Superior temporal gyrus (tissue), 1 donor: ENCODE measurements around the gene GUCY2C.

Experiments used
- DNase-seq: peaks from one replicate; pipeline ENCODE4 v3.0.0-alpha.2; 2016; ENCODE audit errors: extremely low spot score

Gene GUCY2C

DNA sequence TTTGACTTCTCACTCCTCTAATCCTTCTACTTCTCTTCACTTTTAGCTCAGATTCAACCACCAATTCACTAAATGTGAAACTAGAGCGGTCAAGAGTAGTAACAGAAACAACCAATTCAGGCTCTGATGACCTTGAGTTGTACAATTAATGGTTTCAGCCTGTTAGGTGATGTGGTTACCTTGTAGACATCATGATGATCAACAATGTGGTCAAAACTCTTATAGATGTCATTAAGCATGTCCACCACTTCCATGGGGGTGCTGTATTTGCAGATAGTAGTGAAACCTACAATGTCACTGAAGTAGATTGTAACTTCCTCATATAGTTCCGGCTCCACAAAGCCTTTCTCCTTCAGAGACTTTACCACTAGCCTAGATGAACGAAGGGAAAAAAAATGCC lies 74.6 kb downstream of the GUCY2C start:
- no peak for DNase-seq

DNA sequence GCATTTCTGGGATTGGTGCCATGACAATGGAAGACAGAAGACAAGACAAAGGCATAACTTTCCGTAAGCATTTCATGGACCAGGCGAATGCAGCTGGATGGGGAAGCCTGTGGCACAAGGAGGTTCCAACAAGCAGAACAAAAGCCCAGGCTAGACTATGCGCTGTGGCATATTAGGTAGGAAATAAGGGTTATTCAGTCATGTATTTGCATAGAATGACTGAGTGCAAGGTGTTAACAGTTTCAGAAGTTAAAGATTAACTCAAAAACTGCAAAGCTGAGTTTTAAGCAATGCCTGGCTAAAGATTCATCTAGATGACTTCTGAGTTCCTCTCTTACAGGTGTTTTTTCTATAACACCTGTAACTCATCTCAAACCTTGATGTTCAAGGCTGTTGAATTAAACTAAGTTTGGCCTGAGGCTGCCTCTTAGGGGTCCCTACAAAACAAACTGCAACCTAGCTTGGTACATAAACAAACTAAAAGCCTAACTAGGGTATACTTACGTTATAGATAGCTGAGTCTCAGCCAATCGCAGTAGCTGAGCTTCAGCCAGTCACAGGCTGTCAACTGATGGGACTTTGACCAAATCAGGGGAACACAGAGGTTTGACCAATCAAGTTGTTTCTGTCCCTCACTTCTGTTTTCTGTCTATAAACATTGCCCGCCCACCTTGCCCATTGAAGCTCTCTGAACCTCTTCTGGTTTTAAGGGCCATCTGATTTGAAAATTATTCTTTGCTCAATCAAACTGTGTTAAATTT lies 76.5 kb downstream of the GUCY2C start:
- no peak for DNase-seq

DNA sequence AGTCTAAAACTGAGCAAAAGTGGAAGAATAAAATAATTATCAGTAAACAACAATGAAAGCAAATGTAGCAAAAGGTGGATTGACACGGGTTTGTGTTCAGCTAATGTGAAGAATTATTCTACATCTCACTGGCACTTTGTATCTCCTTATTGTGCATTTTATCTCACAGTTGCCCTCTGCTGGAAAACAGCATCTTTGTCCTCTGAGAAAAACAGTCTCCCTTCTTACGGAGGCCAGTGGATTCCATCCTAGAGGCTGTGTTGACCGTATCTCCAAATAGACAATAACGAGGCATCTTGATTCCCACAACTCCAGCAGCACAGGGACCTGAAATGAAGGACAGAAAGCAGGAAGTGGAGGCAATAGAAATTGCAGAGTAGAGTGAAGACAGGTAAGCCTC lies 77.4 kb downstream of the GUCY2C start:
- peak; percentile 63 for DNase-seq

DNA sequence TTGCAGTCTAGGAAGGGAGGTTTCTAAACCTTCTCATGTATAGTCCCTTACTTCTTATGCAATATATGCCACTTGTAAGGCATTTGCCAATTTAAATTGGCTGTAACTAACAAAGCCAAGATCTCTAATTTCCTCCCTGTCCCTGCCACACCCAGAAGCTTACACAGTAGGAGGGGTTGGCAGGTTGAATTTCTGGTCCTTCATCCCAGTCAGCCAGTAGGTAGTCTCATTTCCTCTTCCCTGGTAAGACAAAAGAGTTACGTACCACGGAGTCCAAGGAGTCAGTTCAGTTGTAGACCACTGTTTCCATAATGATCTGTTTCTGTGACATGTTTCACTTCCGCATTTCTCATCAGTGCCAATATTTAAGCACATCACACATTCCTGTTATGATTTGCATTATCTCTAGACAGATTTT lies 81.7 kb downstream of the GUCY2C start:
- DNase-seq, result peak; percentile 34

DNA sequence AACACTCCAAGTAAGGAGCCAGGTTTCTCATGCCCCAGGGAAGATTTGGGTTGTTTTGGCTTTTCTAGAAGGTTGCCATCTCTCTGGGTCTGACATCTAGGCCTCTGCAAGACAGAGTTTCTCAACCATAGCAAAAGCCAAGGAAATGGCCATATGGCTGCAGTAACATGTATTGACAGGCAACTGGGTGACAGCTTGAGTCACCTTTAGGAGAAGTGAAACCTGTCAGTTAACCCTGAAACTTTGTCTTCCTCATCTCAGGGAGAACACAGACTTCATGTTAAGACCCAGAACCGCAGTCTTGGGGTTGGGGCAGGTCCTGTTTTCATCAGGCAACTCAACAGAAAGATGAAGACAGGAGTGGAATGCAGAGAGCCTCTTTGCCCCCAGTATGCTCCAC lies 82.7 kb downstream of the GUCY2C start:
- DNase-seq, result peak; percentile 28

DNA sequence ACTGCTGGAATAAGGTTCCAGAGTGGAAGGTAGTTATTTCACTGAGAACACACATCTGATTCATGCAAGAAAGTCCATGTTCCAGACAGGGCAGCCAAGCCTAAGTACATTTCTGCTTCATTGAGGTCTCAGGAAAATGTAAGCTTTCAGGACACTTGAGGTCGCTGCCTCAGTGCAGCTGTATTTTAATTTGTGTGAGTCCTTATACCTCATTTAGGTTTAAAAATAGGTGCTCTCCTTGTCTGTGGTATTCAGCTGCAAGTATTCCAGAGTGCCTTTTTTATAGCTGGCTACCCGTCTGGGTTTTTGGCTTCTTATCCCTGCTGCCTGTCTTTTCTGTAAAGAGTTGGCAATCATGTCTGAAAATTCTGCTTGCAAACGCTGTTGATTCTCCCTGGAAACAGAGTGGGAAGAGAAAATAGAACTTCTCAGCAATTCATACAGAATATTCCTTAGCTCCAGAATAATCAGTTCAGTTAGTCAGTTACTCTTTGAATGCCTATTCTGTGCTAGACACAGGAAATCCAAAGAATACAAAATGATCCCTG lies 83.4 kb downstream of the GUCY2C start:
- DNase-seq, result peak; percentile 54

DNA sequence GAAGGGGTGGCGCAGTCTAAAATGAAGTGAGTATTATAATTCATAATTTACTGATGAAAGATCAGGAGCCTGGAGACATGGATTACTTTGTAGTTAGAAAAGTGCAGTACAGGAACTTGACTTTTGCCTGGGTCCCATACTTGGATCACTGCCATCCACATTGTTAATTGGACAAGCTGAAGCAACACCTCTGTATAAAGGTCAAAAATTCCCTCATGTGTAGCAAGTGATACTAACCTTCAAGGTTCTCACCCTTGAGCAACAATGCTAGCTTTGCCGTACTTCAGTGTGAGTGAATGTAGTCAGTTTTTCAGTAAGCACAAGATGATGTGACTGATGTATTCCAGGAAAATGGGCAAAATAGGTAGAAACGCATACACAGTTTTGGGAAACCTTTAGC lies 84.1 kb downstream of the GUCY2C start:
- no peak for DNase-seq

DNA sequence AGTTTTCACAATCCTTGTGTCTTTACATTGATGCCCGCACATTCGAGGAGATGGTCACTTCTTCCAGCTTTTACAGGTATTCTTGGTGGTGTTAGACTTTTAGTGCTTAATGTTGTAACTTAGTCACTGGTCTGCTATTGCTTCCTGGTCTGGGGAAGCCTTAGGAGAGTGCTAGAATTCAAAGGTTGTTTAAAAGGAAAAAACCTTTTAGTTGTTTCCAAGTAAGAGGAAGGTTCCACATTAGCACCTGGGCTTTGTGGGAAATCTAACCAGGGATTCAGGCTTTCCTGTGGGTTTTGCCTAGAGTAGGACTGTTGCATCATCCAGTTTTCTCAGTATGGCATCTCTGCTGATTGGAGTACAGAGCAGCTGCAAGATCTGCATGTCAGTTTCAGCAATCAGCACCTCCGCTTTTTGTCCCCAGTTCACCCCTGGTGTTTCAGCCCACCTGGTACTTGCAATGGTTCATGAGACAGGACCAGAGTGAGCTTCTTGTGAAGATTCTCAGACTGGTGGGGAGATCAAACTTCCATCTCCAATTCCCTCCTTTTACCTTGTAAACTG lies 84.7 kb downstream of the GUCY2C start:
- no peak for DNase-seq

DNA sequence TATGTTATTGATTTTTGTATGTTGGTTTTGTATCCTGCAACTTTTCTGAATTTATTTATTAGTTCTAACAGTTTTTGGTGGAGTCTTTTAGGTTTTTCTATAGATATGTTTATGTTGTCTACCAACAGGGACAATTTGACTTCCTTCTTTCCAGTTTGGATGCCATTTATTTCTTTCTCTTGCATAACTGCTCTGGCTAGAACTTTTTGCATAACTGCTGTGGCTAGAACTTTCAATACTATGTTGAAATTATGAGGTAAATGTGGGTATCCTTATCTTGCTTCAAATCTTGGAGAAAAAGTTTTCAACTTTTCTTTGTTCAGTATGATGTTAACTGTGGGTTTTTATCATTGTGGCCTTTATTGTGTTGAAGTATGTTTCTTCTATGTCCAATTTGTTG lies 88.8 kb downstream of the GUCY2C start:
- DNase-seq, result no peak

DNA sequence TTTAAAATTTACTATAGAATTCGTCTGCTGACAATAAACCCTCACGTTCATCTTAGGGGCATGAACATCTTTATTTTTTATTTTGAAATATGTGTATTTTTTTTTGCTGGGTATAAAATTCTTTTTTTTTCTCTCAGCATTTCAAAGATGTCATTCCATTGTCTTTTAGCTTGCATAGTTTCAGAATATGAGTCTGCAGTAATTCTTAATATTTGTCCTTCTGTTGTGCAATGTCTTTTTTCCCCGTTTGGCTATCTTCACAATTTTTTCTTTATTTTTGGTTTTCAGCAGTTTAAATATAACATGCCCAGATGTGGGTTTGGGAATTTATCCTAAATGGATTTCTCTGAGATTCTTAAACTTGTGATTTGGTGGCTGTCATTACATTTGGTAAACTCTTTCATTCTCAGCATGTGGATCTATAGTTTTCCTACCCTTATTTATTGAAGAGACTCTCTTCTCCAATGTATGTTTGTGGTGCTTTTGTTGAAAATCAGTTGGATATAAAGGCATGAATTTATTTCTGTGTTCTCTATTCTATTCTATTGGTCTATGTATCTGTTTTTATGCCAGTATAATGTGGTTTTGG lies 90.9 kb downstream of the GUCY2C start:
- DNase-seq, result no peak

DNA sequence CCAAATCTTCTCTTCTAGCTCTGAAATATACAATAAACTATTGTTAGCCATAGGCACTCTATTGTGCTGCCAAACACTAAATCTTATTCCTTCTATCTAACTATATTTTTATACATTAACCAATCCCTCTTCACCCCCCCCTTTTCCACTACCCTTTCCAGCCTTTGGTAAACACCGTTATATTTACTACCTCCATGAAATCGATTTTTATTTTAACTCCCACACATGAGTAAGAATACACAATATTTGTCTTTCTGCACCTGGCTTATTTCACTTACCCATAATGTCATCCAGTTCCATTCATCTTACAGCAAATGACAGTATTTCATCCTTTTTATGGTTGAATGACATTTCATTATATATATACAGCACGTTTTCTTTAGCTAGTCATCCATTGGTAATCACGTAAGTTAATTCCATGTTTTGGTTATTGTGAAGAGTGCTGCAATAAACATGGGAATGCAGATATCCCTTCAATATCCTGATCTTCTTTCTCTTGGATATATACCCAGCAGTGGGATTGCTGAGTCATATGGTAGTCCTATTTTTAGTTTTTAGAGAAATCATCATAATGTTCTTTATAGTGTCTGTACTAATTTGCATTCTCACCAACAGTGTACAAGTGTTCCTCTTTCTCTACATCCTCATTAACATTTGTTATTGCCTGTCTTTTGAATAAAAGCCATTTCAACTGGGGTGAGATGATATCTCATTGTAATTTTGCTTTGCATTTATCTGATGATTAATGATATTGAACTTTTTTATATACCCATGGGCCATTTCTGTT lies 94.5 kb downstream of the GUCY2C start:
- no peak for DNase-seq

DNA sequence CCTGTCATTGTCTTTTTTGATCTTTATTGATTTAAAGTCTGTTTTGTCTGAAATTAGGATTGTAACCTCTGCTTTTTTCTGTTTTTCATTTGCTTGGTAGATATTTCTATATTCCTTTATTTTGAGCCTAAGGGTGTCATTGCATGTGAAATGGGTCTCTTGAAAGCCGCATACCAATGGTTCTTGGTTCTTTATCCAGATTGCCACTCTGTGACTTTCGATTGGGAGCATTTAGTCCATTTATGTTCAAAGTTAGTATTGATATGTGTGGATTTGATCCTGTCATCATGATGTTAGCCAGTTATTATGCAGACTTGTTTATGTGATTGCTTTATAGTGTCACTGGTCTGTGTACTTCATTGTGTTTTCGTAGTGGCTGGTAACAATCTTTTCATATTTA lies 98.9 kb downstream of the GUCY2C start:
- no peak for DNase-seq

DNA sequence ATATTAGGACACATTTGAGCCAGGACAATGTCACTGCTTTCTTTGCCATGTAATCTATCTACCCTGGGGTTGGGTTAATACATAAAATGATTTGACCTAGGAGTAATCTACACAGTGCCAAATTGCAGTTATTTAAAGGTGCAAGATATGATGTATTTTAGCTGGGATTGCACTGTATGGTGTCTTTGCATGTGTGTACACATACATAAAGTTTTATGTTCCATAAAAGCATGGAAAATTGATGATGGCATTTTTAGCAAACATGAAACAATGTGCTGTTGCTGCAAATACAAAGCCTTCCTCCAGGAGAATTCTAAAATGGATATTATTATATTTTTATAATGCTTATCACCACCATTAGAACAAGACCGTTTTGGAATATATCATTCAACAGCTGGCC lies 104.7 kb downstream of the GUCY2C start:
- DNase-seq, result no peak

DNA sequence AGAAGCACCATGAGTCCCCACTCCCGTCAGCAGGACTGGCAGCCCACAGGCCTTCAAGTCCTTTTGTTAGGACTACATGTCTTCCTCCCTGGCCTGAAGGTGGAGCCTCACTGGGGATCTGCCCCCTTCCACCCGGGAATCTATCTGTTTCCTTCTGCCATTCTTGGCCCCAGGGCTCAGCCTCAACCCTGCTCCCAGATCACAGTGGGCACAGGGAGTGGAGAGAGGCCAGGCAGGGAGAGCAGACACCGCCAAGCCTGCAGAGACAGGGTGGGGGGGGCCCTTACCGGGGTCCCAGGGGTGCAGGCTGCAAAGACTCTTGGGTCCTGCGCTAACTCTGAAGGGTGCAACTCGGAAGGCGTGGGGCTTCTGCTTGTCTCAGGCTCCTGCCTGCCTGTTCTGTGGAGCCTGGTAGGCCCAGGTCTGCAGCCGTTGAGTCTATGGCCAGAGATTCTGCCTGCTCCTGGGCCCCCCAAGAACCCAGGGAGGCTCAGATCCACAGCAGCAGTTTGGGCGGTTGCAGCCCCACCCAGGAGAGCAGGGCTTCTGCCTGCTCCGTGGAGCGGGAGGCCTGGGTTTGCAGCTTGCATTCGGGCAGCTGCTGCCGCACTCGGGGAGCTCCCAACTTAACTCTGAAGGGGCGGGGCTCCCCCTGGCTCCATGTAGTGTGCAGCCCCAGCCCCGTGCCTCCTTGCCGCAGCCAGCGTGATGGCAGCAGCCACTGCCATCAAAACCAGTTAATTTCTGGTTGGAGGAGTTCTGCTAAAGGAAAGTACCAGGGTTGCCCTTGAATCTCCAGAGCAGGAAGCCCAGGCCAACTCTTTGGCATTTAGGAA lies 107.0 kb downstream of the GUCY2C start:
- no peak for DNase-seq

DNA sequence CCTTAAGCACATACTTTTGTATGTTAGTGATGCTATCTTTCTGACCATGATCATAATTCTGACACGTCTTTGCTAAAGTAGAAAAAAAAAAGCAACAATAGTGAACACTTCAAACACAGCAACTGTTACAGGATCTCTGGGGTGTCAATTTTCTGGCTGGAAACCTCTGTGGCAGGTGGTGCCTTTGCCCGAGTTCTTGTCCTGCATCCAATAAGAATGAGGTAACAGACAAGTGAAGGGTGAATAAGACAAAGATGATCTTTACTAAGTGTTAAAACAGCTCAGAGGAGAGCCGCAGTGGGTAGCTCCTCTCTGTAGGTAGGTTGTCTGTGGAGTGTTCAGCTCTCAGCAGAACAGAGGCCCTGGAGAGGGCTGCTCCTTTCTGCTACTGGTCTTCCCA lies 107.8 kb downstream of the GUCY2C start:
- DNase-seq, result no peak

DNA sequence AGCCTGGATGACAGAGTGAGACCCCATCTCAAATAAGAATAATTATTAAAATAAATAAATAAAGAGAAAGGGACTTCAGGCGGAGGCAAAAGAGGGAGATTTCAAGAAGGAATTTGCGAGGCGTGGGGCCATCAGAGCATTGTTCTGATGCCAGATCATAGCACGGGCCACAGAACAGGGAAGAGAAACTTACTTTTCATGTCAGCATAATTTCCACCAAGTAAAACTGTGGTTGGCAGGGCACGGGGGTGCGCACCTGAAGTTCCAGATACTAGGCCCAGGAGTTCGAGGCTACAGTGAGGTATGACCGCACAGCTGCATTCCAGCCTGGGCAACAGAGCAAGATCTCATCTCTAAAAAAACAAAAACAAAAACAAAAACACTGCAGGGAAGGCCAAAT lies 117.8 kb downstream of the GUCY2C start:
- no peak for DNase-seq

DNA sequence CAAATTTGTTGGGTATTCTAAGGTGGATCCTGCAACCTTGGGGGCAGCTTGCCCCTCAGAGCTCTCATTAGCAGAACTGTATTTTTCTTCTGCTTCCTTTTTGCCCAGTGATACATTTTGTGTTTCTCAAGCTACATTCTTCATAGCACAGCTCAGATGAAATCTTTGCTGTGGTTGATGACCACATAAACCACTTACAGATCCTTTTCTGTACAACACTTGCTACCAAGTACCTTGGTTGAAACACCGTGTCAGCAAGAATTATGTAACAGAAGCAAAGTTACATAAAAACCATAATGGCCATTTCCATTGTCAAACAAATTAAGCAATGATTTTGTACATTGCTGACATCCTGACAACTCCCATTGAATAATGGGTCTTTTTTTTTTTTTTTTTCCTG lies 119.1 kb downstream of the GUCY2C start:
- no peak for DNase-seq

DNA sequence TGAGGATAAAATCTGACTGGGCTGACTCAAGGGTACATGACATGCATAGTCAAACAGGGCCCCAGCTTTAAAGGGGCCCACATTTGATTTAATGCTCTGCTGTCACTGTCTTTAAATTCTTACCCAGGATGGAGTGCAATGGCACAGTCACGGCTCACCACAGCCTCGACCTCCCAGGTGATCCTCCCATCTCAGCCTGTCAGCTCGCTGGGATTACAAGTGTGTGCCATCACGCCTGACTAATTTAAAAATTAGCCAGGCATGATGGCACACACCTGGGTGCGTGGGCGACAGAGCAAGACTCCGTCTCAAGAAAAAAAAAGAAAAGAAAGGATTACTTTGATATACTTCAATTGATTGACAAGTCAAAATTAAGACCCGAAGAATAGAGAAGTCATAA lies 119.5 kb downstream of the GUCY2C start:
- no peak for DNase-seq

DNA sequence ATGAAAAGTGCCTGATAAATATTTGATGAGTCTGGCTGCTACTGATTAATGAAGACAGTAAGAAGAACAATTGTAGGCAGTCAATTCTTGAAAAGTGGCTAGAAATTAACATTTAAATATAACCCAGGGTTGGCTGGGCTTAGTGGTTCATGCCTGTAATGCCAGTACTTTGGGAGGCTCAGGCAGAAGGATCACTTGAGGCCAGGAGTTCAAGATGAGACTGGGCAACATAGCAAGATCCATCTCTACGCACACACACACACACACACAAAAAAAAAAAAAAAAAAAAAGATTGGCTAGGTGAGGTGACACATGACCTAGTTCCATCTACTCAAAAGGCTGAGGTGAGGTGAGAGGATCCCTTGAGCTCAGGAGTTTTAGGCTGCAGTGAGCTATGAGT lies 120.8 kb downstream of the GUCY2C start:
- DNase-seq, result no peak

DNA sequence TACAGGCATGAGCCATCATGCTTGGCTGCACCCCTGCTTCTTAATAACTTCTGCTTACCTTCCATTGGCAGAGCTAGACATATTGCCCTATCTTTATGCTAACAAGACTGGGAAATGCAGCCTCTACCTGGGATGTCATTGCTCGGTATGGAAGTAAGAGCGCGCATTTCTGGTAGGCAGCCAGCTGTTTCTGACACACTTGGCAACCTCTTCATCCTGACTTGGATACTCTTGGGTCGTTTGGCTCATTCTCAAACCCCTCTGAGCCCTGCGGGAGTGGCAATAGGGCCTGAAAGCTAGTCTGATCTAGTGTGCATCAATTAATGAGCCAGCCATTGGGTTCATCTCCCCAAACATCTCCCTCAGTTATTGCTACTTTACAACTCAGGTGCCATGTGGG lies 123.3 kb downstream of the GUCY2C start:
- no peak for DNase-seq

DNA sequence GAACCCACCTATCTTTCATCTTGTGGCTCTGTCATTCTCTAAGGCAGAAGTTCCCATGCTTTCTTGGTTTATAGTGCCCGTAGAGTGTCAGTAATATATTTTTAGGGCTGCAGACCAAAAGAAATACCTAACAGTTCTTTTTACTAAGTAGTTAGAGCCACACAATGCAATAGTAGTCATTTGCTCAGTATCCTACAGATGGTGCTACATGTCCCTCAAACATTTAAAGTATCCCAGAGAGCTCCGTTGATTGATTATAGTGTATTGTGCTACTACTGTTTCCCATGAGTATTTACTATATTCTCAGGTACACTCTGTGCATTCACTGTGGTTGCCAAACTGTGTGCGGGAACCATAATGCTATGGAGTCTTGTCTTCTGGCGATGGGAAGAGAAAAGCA lies 124.0 kb downstream of the GUCY2C start:
- no peak for DNase-seq
